Measurements from ENCODE around the gene ABCG1. TPM values are rescaled to one million over a fixed set of nuclear protein-coding genes. Genes with fewer than 3 reads are reported as not detected.

Gene ABCG1
- total and polyA plus RNA-seq, 2 donors (not counting 3 experiments of a cell fraction or from before 2014, with no cell fraction given): 6.7 to 19.6 TPM

GRCh38 chr21:42172596-42173483 is 46.1 kb upstream of the ABCG1 start:
- Histone ChIP-seq H4K20me1 (replicated peaks; ENCODE audit: control insufficient read depth, extremely low read depth, insufficient read depth, low read length) (no peaks in the 10 kb centered on the region), H3K36me3 (ENCODE audit: control insufficient read depth in 2 of 2, extremely low read depth in 1 of 2, insufficient read depth in 2 of 2, low read length in 2 of 2) (no peaks in the 10 kb centered on the region), H2AFZ (ENCODE audit: low read depth, low read length) (no peak overlapping the region), H3K27me3 (ENCODE audit: control insufficient read depth in 2 of 2, insufficient read depth in 2 of 2, low read length in 2 of 2) (peaks cover 0 to 2% of the 10 kb centered on the region in 2 experiments), H3K4me1 (ENCODE audit: control insufficient read depth, extremely low read depth, insufficient read depth, low read length) (no peaks in the 10 kb centered on the region), H3K79me2 (ENCODE audit: control insufficient read depth, insufficient read depth, low read length) (no peaks in the 10 kb centered on the region), H3K27ac (ENCODE audit: insufficient read depth, low read depth, low read length) (no peak overlapping the region), H3K9me3 (replicated peaks; ENCODE audit: control insufficient read depth, insufficient read depth, low read length) (no peaks in the 10 kb centered on the region), H3K4me3 (replicated peaks in 1 of 3; ENCODE audit: insufficient read depth in 1 of 3, low read depth in 1 of 3, low read length in 3 of 3) (no peak overlapping the region), H3K9ac (replicated peaks; ENCODE audit: extremely low read depth, insufficient read depth, low read length) (no peak overlapping the region), H3K4me2 (ENCODE audit: insufficient read depth, low read length) (no peak overlapping the region), H3K9me1 (replicated peaks; ENCODE audit: control insufficient read depth, extremely low read depth, insufficient read depth, low read length) (no peaks in the 10 kb centered on the region)
- dilution Hi-C loops (cut with MboI; ENCODE audit: extremely low pct_ligation_motif_present, low sequenced_read_pairs) (no loop called here), intact Hi-C loops (cut with micrococcal nuclease) (no loop called here)
- TF ChIP-seq FOS (IDR thresholded peaks at IDR 0.05; ENCODE audit: borderline replicate concordance, insufficient read depth, low read length): no peak
- no peak for TF ChIP-seq EZH2 (IDR thresholded peaks at IDR 0.05; ENCODE audit: borderline replicate concordance, low read depth, low read length, severe bottlenecking)
- TF ChIP-seq JUN (IDR thresholded peaks at IDR 0.05; ENCODE audit: borderline replicate concordance, insufficient read depth, insufficient read length, low read depth): no peak
- TF ChIP-seq POLR2AphosphoS5 (IDR thresholded peaks at IDR 0.05; ENCODE audit: insufficient read depth, low read depth, low read length): no peak
- TF ChIP-seq GATA2 (IDR thresholded peaks at IDR 0.05; ENCODE audit: insufficient read depth, insufficient read length, low read depth, low read length): no peak
- no peak for TF ChIP-seq POLR2A (IDR thresholded peaks at IDR 0.05; ENCODE audit: low read depth, low read length)
- TF ChIP-seq MYC (IDR thresholded peaks at IDR 0.05; ENCODE audit: low read depth, low read length): no peak
- TF ChIP-seq CTCF (IDR thresholded peaks at IDR 0.05; ENCODE audit: extremely low read depth in 1 of 2, insufficient read depth in 1 of 2, low read depth in 1 of 2, low read length in 2 of 2): no peak
- no peak for TF ChIP-seq MAX (IDR thresholded peaks at IDR 0.05; ENCODE audit: insufficient read depth, insufficient read length)
- POLR2A ChIA-PET: no interaction called here
- CTCF ChIA-PET: interaction anchor here (0.5 to 1.3 kb wide), 2 partner anchors 137 kb away, joined by 3 to 6 read pairs; no protein-coding TSS in a partner anchor
- no TSS peak for BruUV-seq (replicated peaks)
- DNase-seq (ENCODE audit: low read depth, low spot score) (no peak), FAIRE-seq (no peak)

Data from endothelial cell of umbilical vein (primary cell).